Activated CD4-positive, alpha-beta T cell treated with anti-CD3 and anti-CD28 coated beads, Interleukin-2, amount 10 ng/mL, durations not matched to agents 7 days and 5 days (primary cell): Measurements from ENCODE around the gene KISS1R. TPM values are rescaled to one million over a fixed set of nuclear protein-coding genes. Genes with fewer than 3 reads are reported as not detected.

Experiments used
- CTCF ChIA-PET: fragments of 350-600 bp; sonication (Branson Sonifier 250); formaldehyde crosslinking; loops from one replicate; lab custom pipeline; 2021; ENCODE audit warnings: antibody characterized with exemption; lab: Charles Lee
- POLR2A ChIA-PET: fragments of 350-600 bp; sonication (Branson Sonifier 250); formaldehyde crosslinking; loops from one replicate; lab custom pipeline; 2021; ENCODE audit warnings: antibody characterized with exemption; lab: Charles Lee
- DNase-seq: peaks from one replicate; pipeline ENCODE4 v3.0.0-alpha.2; 2020
- H3K27ac Mint-ChIP-seq: one replicate; pipeline ENCODE4 v1.8.0; 2021; ENCODE audit warnings: mild to moderate bottlenecking, moderate library complexity, mixed read lengths
- H3K27me3 Mint-ChIP-seq: one replicate; pipeline ENCODE4 v1.8.0; 2021; ENCODE audit warnings: mixed read lengths
- H3K36me3 Mint-ChIP-seq: one replicate; pipeline ENCODE4 v1.8.0; 2021; ENCODE audit warnings: low read depth, mixed read lengths
- H3K4me1 Mint-ChIP-seq: one replicate; pipeline ENCODE4 v1.8.0; 2021; ENCODE audit warnings: mixed read lengths
- H3K4me3 Mint-ChIP-seq: one replicate; pipeline ENCODE4 v1.8.0; 2021; ENCODE audit warnings: mild to moderate bottlenecking, moderate library complexity, mixed read lengths
- H3K9me3 Mint-ChIP-seq: one replicate; pipeline ENCODE4 v1.8.0; 2021; ENCODE audit warnings: mixed read lengths
- total RNA-seq, 2 experiments: library from RNA; stranded (reverse); gene quantifications; one replicate each; pipeline ENCODE4 v1.2.3, GENCODE V29; 2021

Gene KISS1R
- total RNA-seq, 2 experiments from 2014 or later, result 0.72 to 1.1 TPM

GRCh38 chr19:941292-942132 is 24.4 kb downstream of the KISS1R start:
- ChIA-PET POLR2A (no interaction called here), CTCF (no interaction called here)
- Mint-ChIP-seq H3K9me3 (peaks cover 3% of the 10 kb centered on the region), H3K4me1 (peaks cover 35% of the 10 kb centered on the region), H3K27me3 (no peaks in the 10 kb centered on the region), H3K36me3 (peaks cover 17% of the 10 kb centered on the region), H3K4me3 (peak overlapping the region; percentile 69), H3K27ac (peak overlapping the region; percentile 54)
- no peak for DNase-seq

- peaks cover 30% of the 10 kb centered on the region for H3K4me1 Mint-ChIP-seq
- no peaks in the 10 kb centered on the region for H3K27me3 Mint-ChIP-seq
- H3K4me3 Mint-ChIP-seq, result no peak overlapping the region
- H3K36me3 Mint-ChIP-seq, result peaks cover 14% of the 10 kb centered on the region
- CTCF ChIA-PET, result no interaction called here
- POLR2A ChIA-PET, result no interaction called here
- peaks cover 3% of the 10 kb centered on the region for H3K9me3 Mint-ChIP-seq
- no peak for DNase-seq
- no peak overlapping the region for H3K27ac Mint-ChIP-seq
These were observed 25.1 kb downstream of the KISS1R start for GRCh38 chr19:942133-942645.

- Mint-ChIP-seq H3K27me3 (no peaks in the 10 kb centered on the region), H3K4me1 (peaks cover 19% of the 10 kb centered on the region), H3K36me3 (peaks cover 8% of the 10 kb centered on the region), H3K4me3 (no peak overlapping the region), H3K9me3 (no peaks in the 10 kb centered on the region), H3K27ac (no peak overlapping the region)
- ChIA-PET POLR2A (no interaction called here), CTCF (no interaction called here)
- no peak for DNase-seq
These were observed 26.5 kb downstream of the KISS1R start for GRCh38 chr19:943551-944170.

GRCh38 chr19:944171-944567 is 27.0 kb downstream of the KISS1R start:
- POLR2A ChIA-PET, result no interaction called here
- CTCF ChIA-PET, result interaction anchor here (1.3 kb wide), 1 partner anchor 11 kb away, joined by 3 read pairs; no protein-coding TSS in a partner anchor

GRCh38 chr19:944663-945241 is 27.6 kb downstream of the KISS1R start:
- H3K4me3 Mint-ChIP-seq, result no peak overlapping the region
- peaks cover 14% of the 10 kb centered on the region for H3K4me1 Mint-ChIP-seq
- H3K27ac Mint-ChIP-seq, result no peak overlapping the region
- DNase-seq, result no peak
- no peaks in the 10 kb centered on the region for H3K9me3 Mint-ChIP-seq
- POLR2A ChIA-PET, result no interaction called here
- H3K36me3 Mint-ChIP-seq, result peaks cover 3% of the 10 kb centered on the region
- CTCF ChIA-PET, result interaction anchor here (1.3 kb wide), 1 partner anchor 11 kb away, joined by 3 read pairs; no protein-coding TSS in a partner anchor
- H3K27me3 Mint-ChIP-seq, result no peaks in the 10 kb centered on the region

More at GRCh38 chr19:944171-944567, 27.0 kb downstream of the KISS1R start:
- no peaks in the 10 kb centered on the region for H3K27me3 Mint-ChIP-seq
- no peaks in the 10 kb centered on the region for H3K9me3 Mint-ChIP-seq
- peaks cover 19% of the 10 kb centered on the region for H3K4me1 Mint-ChIP-seq
- H3K27ac Mint-ChIP-seq, result no peak overlapping the region
- peaks cover 8% of the 10 kb centered on the region for H3K36me3 Mint-ChIP-seq
- no peak for DNase-seq
- H3K4me3 Mint-ChIP-seq, result no peak overlapping the region

- Mint-ChIP-seq H3K4me3 (no peak overlapping the region), H3K9me3 (no peaks in the 10 kb centered on the region), H3K27ac (no peak overlapping the region), H3K4me1 (peaks cover 10% of the 10 kb centered on the region), H3K27me3 (no peaks in the 10 kb centered on the region), H3K36me3 (peaks cover 3% of the 10 kb centered on the region)
- CTCF ChIA-PET, result interaction anchor here (1.3 kb wide), 1 partner anchor 12 kb away, joined by 3 read pairs; no protein-coding TSS in a partner anchor
- POLR2A ChIA-PET, result no interaction called here
- no peak for DNase-seq
These were observed 28.5 kb downstream of the KISS1R start for GRCh38 chr19:945401-946252.

- H3K27ac Mint-ChIP-seq, result no peak overlapping the region
- no peak for DNase-seq
- peaks cover 7% of the 10 kb centered on the region for H3K4me1 Mint-ChIP-seq
- no peaks in the 10 kb centered on the region for H3K27me3 Mint-ChIP-seq
- H3K4me3 Mint-ChIP-seq, result no peak overlapping the region
- ChIA-PET CTCF (interaction anchor here (1.3 kb wide), 1 partner anchor 37 kb away, joined by 3 read pairs; the partner anchor contains the start of gene WDR18), POLR2A (no interaction called here)
- H3K9me3 Mint-ChIP-seq, result no peaks in the 10 kb centered on the region
- no peaks in the 10 kb centered on the region for H3K36me3 Mint-ChIP-seq
These were observed 30.1 kb downstream of the KISS1R start for GRCh38 chr19:947090-947706.

- CTCF ChIA-PET, result interaction anchor here (1.3 kb wide), 1 partner anchor 36 kb away, joined by 3 read pairs; the partner anchor contains the start of gene WDR18
- POLR2A ChIA-PET, result no interaction called here
- H3K27ac Mint-ChIP-seq, result no peak overlapping the region
These were observed 30.8 kb downstream of the KISS1R start for GRCh38 chr19:947707-948539.

GRCh38 chr19:948842-949496 is 31.8 kb downstream of the KISS1R start:
- CTCF ChIA-PET, result no interaction called here

More at GRCh38 chr19:947707-948539, 30.8 kb downstream of the KISS1R start:
- H3K27me3 Mint-ChIP-seq, result no peaks in the 10 kb centered on the region
- DNase-seq, result no peak
- H3K4me1 Mint-ChIP-seq, result peaks cover 10% of the 10 kb centered on the region
- H3K4me3 Mint-ChIP-seq, result no peak overlapping the region
- H3K36me3 Mint-ChIP-seq, result no peaks in the 10 kb centered on the region
- no peaks in the 10 kb centered on the region for H3K9me3 Mint-ChIP-seq

GRCh38 chr19:950352-951066 is 33.4 kb downstream of the KISS1R start:
- Mint-ChIP-seq H3K4me1 (peaks cover 18% of the 10 kb centered on the region), H3K36me3 (no peaks in the 10 kb centered on the region), H3K9me3 (no peaks in the 10 kb centered on the region), H3K4me3 (no peak overlapping the region), H3K27me3 (no peaks in the 10 kb centered on the region), H3K27ac (peak overlapping the region; percentile 41)
- no peak for DNase-seq
- CTCF ChIA-PET, result no interaction called here
- POLR2A ChIA-PET, result interaction anchor here (0.7 kb wide), 1 partner anchor 444 kb away, joined by 5 read pairs; no protein-coding TSS in a partner anchor

More at GRCh38 chr19:948842-949496, 31.8 kb downstream of the KISS1R start:
- H3K36me3 Mint-ChIP-seq, result no peaks in the 10 kb centered on the region
- H3K9me3 Mint-ChIP-seq, result no peaks in the 10 kb centered on the region
- H3K4me1 Mint-ChIP-seq, result peaks cover 18% of the 10 kb centered on the region
- POLR2A ChIA-PET, result no interaction called here
- DNase-seq, result no peak
- no peak overlapping the region for H3K27ac Mint-ChIP-seq
- no peaks in the 10 kb centered on the region for H3K27me3 Mint-ChIP-seq
- no peak overlapping the region for H3K4me3 Mint-ChIP-seq
